Tibial artery (tissue), 4 donors: ENCODE data around the gene ZNRF3.

Source experiments
- DNase-seq, 2 donors: peaks; one replicate each; pipeline ENCODE4 v3.0.0-alpha.2; 2019
- H3K27ac ChIP-seq, 2 donors: fragments of 200-600 bp; sonication (generic) in 1 of 2; 1 replicate in 1 of 2; 2 replicates in 1 of 2; pipeline ENCODE4 v1.5.1; 2018 to 2019; ENCODE audit warnings: mild to moderate bottlenecking in 1 of 2
- H3K27me3 ChIP-seq, 2 donors: fragments of 200-600 bp; sonication (generic) in 1 of 2; one replicate each; pipeline versions ENCODE4 v1.5.1 to v1.6.0; 2016 to 2019
- H3K36me3 ChIP-seq, 3 donors: fragments of 200-600 bp; sonication (generic) in 2 of 3; one replicate each; pipeline ENCODE4 v1.5.1; 2016 to 2019; ENCODE audit warnings: mild to moderate bottlenecking in 2 of 3
- H3K4me1 ChIP-seq, 4 donors: fragments of 200-600 bp; sonication (generic) in 2 of 4; 1 replicate in 3 of 4; 2 replicates in 1 of 4; pipeline ENCODE4 v1.5.1; 2016 to 2019
- H3K4me3 ChIP-seq, 2 donors: fragments of 200-600 bp; sonication (generic) in 1 of 2; 1 replicate in 1 of 2; 2 replicates in 1 of 2; pipeline ENCODE4 v1.5.1; 2018 to 2019; ENCODE audit warnings: mild to moderate bottlenecking in 2 of 2
- H3K9me3 ChIP-seq, 3 donors: fragments of 200-600 bp; sonication (generic) in 1 of 3; one replicate each; pipeline ENCODE4 v1.5.1; 2016 to 2019
- CTCF ChIP-seq, 2 experiments: fragments of 200-600 bp in 1 of 2; fragments of 450-650 bp in 1 of 2; IDR thresholded peaks; one replicate each; pipeline ENCODE4 v1.5.1; 2017 to 2019; ENCODE audit warnings: antibody characterized with exemption in 2 of 2, mild to moderate bottlenecking in 1 of 2, moderate library complexity in 1 of 2
- intact Hi-C: fragments of 100-400 bp; cut with DNase I; formaldehyde crosslinking; loops from one replicate; pipeline ENCODE4 v1.15.0; 2023; ENCODE audit warnings: low total_unique reads

Gene ZNRF3

GRCh38 chr22:29006346-29006745 is 123.0 kb downstream of the ZNRF3 start:
- no peaks in the 10 kb centered on the region for H3K36me3 ChIP-seq
- intact Hi-C loops: no loop called here
- no peaks in the 10 kb centered on the region for H3K9me3 ChIP-seq

GRCh38 chr22:29009148-29009547 is 125.8 kb downstream of the ZNRF3 start:
- intact Hi-C loops: no loop called here
- TF ChIP-seq CTCF (IDR thresholded peaks at IDR 0.05): no peak
- no peak for DNase-seq
- Histone ChIP-seq H3K4me3 (no peak overlapping the region), H3K27me3 (no peaks in the 10 kb centered on the region), H3K4me1 (peaks cover 0 to 48% (median 24%) of the 10 kb centered on the region in 4 donors), H3K36me3 (no peaks in the 10 kb centered on the region), H3K27ac (peak overlapping the region; percentile 57 to 63), H3K9me3 (no peaks in the 10 kb centered on the region)

More at GRCh38 chr22:29006346-29006745, 123.0 kb downstream of the ZNRF3 start:
- no peak for DNase-seq
- Histone ChIP-seq H3K4me1 (peaks cover 0 to 44% (median 16%) of the 10 kb centered on the region in 4 donors), H3K27me3 (no peaks in the 10 kb centered on the region), H3K4me3 (no peak overlapping the region), H3K27ac (no peak overlapping the region)
- no peak for TF ChIP-seq CTCF (IDR thresholded peaks at IDR 0.05)

- no peaks in the 10 kb centered on the region for H3K27me3 ChIP-seq
- TF ChIP-seq CTCF (IDR thresholded peaks at IDR 0.05): no peak
- H3K27ac ChIP-seq: peak overlapping the region; percentile 35 to 63
- intact Hi-C loops: loop anchor here (10.0 kb wide), 1 partner anchor 47 kb away; no protein-coding TSS in a partner anchor
- H3K36me3 ChIP-seq: no peaks in the 10 kb centered on the region
- H3K9me3 ChIP-seq: no peaks in the 10 kb centered on the region
- no peak overlapping the region for H3K4me3 ChIP-seq
- peaks cover 0 to 43% (median 21%) of the 10 kb centered on the region in 4 donors for H3K4me1 ChIP-seq
- DNase-seq: no peak
Observed at GRCh38 chr22:29011240-29012100, 128.1 kb downstream of the ZNRF3 start.

- intact Hi-C loops: loop anchor here (10.0 kb wide), 1 partner anchor 47 kb away; no protein-coding TSS in a partner anchor
- H3K36me3 ChIP-seq: no peaks in the 10 kb centered on the region
- H3K4me3 ChIP-seq: no peak overlapping the region
- no peaks in the 10 kb centered on the region for H3K9me3 ChIP-seq
- peaks cover 0 to 43% (median 21%) of the 10 kb centered on the region in 4 donors for H3K4me1 ChIP-seq
- TF ChIP-seq CTCF (IDR thresholded peaks at IDR 0.05): no peak
- H3K27ac ChIP-seq: peak overlapping the region; percentile 35 to 63
- no peak for DNase-seq
- H3K27me3 ChIP-seq: no peaks in the 10 kb centered on the region
Observed at GRCh38 chr22:29012101-29012433, 128.7 kb downstream of the ZNRF3 start.

- no peak overlapping the region for H3K27ac ChIP-seq
- peaks cover 0 to 43% (median 21%) of the 10 kb centered on the region in 4 donors for H3K4me1 ChIP-seq
- no peak for DNase-seq
- no peaks in the 10 kb centered on the region for H3K9me3 ChIP-seq
- no peaks in the 10 kb centered on the region for H3K36me3 ChIP-seq
- no peaks in the 10 kb centered on the region for H3K27me3 ChIP-seq
- intact Hi-C loops: loop anchor here (10.0 kb wide), 1 partner anchor 48 kb away; no protein-coding TSS in a partner anchor
- TF ChIP-seq CTCF (IDR thresholded peaks at IDR 0.05): no peak
- no peak overlapping the region for H3K4me3 ChIP-seq
Observed at GRCh38 chr22:29012952-29013351, 129.6 kb downstream of the ZNRF3 start.
